Measurements from ENCODE around the gene KRTAP19-3.
"Not testable (repeated sequence)": the region's sequence is repeated elsewhere in the genome, so short reads cannot be mapped to it uniquely, and the experiment has no call there.

Gene KRTAP19-3

DNA sequence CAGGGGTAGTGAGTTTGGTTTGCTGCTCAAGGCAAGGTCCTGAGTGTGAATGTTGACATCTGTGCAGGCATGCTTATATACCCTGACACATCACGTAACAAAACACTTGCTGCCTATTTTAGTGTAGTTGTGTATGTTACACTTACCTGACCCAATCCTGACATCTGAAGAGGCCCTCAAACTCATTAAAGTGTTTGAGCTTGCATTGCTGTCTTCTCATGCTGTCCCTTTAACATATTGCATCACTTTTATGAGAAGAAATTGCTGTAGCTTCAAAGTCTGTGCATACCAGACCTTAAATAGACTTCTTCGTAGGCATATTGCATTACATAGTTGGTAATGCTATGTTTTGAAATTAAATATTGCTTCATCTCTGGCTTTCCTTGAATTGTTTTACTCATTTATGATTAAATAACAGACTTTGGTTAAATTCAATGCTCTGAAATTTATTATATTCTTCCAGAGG lies at the start of gene KRTAP19-3:
Gene KRTAP19-3 (minus strand): TSS at position 51 of the 466 bp plus-strand sequence. CDS start 56 bp downstream, outside the sequence.
- no peak for DNase-seq (ENCODE audit: low read depth)

DNA sequence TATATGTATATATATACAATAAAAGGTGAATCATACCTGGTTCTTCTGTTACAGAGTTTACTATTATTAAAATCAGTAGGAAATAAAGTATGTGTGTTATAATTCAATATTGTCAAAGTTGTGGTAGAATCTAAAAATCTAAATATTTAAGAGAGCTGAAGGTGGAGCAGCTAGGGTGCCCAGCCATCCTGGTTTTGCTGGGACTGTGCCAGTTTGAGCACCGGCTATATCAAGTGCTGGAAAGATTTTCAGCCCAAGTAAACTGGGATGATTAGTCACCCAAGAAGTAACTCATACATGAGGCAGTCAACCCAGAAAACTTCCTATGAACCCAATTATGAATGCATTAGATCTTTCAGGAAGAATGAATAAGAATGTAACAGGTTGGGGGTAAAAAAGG lies 27.1 kb upstream of the KRTAP19-3 start:
- DNase-seq (ENCODE audit: low read depth): no peak

DNA sequence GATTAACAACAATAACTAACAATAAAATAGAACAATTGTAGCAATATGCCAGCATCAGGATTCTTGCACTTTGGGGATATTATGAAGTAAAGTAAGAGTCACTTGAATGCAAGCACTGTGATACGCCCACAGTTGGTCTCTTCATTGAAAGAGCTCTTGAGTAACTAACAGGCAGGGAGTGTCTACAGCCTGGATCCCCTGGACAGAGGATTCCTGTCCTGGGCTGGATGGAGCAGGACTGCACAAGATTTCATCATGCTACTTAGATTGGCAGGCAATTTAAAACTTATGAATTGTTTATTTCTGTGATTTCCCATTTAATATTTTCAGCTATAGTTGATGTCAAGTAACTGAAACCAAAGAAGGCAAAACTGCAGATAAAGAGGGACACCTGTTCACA lies 23.9 kb upstream of the KRTAP19-3 start:
- no peak for DNase-seq (ENCODE audit: low read depth)

DNA sequence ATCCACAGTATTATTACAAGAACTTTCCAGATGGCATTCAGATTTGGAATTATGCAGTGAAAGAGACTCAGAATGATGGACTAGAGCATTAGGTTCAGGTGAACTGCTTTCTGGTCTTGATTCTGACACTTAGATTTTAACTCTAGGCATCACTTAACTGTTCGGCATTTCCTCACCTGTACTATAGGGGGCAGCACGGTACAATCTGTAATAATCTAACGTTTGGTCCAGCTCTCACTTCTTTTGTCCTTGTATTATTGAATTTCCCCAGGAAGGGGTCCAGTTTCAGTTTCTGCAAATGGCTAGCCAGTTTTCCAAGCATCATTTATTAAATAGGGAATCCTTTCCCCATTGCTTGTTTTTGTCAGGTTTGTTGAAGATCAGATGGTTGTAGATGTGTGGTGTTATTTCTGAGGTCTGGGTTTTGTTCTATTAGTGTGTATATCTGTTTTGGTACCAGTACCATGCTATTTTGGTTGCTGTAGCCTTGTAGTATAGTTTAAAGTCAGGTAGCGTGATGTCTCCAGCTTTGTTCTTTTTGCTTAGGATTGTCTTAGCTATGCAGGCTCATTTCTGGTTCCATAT lies 13.9 kb upstream of the KRTAP19-3 start:
- DNase-seq (ENCODE audit: low read depth): not testable (repeated sequence)

DNA sequence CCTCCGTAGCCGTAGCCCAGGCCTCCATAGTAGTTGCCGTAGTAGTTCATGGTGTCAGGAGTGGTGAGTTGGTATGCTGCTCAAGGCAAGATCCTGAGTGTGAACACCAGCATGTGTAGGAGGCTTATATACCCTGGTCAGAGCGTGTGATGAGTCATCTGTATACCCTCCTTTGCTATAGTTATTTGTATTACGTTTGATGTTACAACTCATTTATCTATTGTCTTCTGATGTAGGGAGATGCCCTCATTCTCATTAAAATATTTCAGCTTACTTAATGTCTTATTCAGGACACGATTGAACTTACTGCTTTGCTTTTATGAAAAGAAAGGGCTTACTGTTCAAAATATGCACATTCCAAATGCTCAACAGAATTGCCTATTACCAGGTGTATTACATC lies 10.2 kb upstream of the KRTAP19-3 start, which contains the start of gene KRTAP19-5:
Gene KRTAP19-5 (minus strand): TSS at position 101 of the 400 bp plus-strand sequence. CDS start 51 bp downstream, at position 50.
- DNase-seq (ENCODE audit: low read depth): no peak

DNA sequence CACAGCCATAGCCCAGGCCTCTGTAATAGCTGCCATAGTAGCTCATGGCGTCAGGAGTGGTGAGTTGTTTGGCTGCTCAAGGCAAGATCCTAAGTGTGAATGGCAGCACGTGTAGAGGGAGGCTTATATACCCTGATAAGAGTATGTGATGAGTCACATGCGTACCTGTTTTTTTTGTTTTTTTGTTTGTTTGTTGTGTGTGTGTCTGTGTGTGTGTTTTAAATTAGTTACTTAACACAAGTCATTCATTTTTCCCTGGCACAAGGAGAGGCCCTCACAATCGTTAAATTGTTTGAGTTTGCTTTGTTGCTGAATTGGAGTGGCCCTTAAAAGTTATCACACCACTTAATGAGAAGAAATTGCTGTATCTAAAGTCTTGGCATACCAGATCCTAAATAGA lies 5.3 kb upstream of the KRTAP19-3 start, which contains the start of gene KRTAP19-4:
Gene KRTAP19-4 (minus strand): TSS at position 101 of the 400 bp plus-strand sequence. CDS start 55 bp downstream, at position 46.
- DNase-seq (ENCODE audit: low read depth): no peak

DNA sequence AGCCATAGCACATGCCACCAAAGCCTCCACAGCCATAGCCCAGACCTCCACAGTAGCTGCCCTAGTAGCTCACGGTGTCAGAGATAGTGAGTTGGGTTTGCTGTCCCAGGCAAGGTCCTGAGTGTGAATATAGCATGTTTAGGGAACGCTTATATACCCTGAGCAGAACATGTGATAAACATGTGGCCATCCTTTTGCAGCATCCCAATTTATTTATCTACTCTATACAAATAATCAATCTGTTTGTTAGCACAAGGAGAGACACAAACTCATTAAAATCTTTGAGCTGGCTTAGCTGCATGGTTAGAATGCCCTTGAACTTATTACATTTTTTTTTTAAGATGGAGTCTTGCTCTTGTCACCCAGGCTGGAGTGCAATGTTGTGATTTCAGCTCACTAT lies 4.5 kb downstream of the KRTAP19-3 start, which contains the start of gene KRTAP19-2:
Gene KRTAP19-2 (minus strand): TSS at position 101 of the 400 bp plus-strand sequence. CDS start 88 bp downstream, at position 13.
- no peak for DNase-seq (ENCODE audit: low read depth)

DNA sequence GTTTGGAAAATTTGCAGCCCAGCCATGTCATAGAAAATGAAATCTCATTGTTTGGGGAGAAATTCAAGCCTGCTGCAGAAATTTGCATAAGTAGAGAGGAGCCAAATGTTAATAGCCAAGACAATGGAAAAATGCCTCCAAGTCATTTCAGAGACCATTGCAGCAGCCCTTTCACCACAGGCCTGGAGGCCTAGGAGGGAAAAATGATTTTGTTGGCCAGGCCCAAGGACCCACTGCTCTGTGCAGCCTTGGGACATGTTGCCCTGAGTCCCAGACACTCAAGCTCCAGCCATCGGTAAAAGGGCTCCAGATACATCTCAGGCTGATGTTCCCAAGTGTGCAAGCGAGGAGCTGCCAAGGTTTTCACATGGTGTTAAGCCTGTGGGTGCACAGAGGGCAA lies 5.6 kb downstream of the KRTAP19-3 start:
- DNase-seq (ENCODE audit: low read depth): no peak

DNA sequence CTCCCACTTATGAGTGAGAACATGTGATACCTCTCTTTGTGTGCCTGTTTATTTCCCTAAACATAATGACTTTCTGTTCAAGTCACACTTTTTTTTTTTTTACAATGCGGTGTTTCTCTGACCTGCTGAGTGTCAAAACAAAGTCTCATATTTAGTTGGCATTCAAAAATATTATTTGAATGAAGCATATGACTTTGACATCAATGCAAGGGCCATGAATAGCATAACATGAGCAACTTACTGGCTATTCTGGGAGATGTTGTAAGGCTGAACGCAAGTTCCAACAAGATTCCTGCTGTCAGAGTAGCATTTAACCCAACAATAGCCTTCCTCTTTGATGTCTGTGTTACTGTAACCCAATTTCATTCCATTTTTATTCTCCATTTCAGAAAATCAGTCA lies 9.7 kb downstream of the KRTAP19-3 start:
- DNase-seq (ENCODE audit: low read depth): no peak

DNA sequence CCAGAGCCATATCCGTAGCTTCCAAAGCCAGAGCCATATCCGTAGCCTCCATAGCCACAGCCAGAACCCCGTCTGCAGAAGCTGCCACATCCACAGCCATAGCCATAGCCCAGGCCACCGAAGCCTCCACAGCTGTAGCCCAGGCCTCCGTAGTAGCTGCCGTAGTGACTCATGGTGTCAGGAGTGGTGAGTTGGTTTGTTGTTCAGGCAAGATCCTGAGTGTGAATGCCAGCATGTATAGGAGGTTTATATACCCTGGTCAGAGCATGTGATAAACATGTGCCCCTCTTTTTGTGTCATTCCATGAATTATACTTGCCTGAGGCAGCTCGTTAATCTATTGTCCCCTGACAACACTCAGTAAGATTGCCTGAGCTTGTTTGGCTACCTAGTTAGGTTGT lies 11.7 kb downstream of the KRTAP19-3 start, which contains the start of gene KRTAP19-1:
Gene KRTAP19-1 (minus strand): TSS at position 223 of the 400 bp plus-strand sequence. CDS start 50 bp downstream, at position 173.
- no peak for DNase-seq (ENCODE audit: low read depth)

DNA sequence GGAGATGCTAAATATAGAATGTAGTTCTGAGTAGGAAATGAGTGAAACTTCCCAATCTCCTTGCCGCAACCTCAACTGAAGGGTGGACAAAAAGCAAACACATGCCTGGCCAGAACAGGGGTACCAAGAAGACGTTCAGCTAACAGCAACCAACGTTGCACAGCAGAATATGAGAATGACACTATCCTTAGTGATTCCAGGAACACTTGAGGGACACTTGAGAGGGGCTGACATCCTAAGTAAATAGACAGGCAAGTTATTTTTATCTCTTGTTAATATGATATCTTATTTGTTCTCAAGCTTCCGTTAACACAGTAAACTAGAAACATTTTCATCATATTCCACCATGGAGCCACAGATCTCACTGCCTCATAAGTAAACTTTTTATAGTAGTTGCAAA lies 12.6 kb downstream of the KRTAP19-3 start:
- no peak for DNase-seq (ENCODE audit: low read depth)

DNA sequence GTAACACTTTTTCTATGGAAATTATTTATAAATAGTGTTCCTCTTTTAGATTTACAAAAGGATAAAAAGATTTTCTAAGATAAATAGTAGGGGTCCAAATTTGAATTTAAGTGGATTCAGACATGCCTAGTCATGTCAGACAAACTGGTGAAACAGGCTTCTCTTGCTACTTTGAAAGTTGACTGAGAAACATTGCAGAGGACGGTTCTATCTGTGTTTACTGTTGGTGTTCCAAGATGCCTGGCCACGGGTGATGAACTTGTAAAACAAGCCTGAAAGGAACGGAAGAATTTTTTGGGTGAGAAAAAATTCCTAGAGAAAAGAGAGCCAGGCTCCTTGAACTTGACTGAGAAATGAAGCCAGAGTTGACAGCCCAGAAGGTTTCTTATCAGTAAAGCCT lies 13.8 kb downstream of the KRTAP19-3 start:
- no peak for DNase-seq (ENCODE audit: low read depth)

DNA sequence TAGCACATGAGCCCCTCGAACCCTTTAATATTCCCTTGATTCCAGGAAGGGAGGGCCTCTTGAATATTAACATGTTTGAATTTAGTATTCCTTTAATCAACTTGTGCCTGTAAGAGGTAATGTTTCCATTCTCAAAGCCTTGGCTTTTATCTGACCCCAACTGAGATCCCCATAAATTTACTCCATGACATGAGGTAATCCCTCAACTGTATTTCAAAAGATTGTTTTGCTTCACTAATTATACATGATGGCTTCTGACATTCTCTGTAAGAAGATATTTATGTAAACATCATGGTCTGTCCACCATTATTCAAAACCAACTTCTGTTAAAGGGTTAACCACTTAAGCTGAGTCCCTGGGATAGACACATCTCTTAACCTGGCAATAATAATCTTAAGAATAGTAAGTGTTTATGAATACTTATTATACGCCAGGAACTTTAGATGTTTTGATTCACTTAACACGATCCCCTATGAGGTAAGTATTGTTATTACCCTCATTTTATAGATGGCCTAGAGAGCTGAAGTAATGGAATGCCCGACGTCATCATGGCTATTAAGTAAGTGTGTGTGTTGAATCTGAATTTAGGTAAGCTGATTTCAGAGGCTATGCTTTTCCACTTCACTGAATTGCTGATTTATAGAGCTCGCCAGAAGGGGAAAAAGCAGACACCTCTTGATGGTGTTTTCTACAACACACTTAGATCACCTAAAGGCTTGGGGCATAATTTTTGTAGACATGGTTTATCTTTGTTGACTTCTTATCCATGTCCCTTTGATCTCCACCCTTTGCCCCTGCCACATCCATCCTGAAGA lies 22.7 kb downstream of the KRTAP19-3 start:
- no peak for DNase-seq (ENCODE audit: low read depth)

DNA sequence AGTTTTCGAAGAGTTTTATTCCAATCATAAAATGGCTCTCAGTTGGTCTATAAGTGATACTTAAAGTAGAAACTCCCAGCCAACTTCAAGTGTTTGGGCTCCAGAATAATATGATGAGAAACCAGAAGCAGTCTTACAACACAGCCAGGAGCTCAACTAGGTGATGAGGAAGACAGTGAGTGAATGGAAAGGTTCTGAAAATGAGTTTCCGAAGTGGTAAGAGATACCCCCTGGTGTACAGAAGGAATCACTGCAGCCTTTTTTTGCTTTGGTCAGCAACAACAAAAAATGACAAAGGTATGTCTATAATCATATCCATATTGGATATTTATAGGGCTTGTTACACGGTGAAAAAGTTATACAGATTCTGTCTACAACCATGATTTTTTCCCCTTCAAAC lies 28.1 kb downstream of the KRTAP19-3 start:
- no peak for DNase-seq (ENCODE audit: low read depth)

DNA sequence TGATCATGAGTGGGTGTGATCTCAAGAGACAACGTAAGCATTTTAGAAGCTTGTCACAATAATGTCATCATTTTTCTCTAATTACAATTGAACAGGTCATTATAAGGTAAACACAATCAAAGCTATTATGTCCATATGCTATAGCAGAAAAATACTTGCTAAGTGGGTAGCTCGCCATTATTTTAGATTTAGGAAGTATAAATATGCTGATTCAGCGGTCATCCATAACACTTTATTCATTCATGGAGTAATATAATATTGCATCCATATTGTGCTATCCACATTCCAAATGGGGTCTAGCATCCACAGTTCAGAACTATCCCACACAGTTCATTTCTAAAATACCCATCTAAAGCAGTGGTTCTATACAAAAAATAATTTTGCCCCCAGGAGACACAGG lies 43.3 kb downstream of the KRTAP19-3 start:
- no peak for DNase-seq (ENCODE audit: low read depth)

DNA sequence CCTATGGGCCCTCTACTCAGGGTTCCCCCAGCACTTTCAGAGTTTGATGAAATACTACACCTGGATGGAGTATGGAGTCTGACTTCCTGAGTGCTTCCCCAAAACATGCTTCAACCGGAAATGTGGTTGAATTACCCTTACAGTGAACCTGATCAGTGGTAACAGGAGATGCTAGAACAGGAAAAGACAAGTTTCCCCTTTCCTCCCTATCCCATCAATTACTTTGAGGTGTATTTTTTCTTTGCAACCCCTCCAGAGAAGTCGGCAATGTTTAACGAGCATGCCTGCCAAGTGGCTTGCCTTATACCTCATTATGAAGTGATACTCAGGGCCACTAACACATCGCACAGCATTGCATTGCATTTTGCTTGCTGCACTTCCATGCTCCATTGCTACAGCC lies 44.8 kb downstream of the KRTAP19-3 start:
- no peak for DNase-seq (ENCODE audit: low read depth)

DNA sequence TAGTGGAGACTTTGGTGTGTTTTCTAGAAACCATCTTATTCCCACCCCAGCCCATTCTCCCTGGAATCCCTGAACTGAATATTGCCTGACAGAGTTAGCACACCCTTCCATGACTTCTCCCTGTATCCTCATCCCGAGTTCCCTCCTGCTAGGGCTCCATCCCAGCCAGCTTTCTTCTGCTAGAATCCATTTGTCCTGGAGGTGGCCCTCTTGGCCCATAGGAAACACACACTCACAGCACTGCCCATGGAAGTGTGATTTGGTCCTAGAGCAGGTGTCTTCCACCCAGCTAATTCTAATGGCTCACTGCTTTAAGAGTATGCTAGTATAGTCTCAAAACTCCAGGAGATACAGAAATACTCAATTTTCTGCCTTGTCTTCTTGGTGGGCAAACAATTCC lies 47.6 kb downstream of the KRTAP19-3 start:
- no peak for DNase-seq (ENCODE audit: low read depth)

DNA sequence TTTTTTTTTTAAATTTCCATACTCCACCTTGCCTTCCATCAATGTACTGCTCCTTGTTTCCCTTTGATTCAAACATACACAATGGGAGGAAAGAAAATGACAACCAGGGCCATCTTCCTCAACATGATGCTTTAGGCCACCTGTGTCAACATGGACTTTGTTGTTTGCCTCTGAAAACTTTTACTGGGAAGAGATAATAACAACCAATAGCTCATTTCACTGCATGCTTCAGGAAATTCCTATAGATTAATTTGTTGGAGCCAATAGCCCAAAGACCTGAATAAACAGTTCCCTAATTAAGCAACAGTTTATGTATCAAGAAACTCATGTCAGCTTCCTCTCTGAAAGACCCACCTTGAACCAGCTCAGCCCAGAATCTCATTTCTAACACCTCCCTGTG lies 48.6 kb downstream of the KRTAP19-3 start:
- DNase-seq (ENCODE audit: low read depth): no peak

Measured in EH (cell line).